Measurements from ENCODE around the gene MIOX.

DNA sequence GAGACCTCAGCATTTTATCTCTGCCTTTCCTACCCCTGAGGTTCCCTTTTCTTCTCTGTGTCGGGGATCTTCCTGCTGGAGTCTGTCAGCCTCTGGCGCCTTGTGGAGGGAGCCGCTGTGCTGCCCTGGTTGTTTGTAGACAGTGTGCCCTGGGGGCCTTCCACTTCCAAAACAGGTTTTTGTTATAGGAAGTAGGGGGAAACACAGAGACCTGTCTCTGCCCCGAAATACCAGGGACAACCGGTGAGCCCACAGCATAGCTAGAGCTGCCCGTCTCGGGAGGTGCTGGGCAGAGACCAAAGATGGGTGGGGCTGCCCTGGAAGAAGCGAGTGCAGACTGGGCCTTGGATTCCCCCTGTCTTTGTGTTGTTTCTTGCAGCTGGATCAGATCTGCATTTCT lies 29.4 kb downstream of the MIOX start:
- TF ChIP-seq HOXA5 (CRISPR knock-in tag; IDR thresholded peaks at IDR 0.05), result no peak
- TF ChIP-seq FOXJ3 (CRISPR knock-in tag; IDR thresholded peaks at IDR 0.05; ENCODE audit: borderline replicate concordance), result no peak
- TF ChIP-seq, protein P1, sequence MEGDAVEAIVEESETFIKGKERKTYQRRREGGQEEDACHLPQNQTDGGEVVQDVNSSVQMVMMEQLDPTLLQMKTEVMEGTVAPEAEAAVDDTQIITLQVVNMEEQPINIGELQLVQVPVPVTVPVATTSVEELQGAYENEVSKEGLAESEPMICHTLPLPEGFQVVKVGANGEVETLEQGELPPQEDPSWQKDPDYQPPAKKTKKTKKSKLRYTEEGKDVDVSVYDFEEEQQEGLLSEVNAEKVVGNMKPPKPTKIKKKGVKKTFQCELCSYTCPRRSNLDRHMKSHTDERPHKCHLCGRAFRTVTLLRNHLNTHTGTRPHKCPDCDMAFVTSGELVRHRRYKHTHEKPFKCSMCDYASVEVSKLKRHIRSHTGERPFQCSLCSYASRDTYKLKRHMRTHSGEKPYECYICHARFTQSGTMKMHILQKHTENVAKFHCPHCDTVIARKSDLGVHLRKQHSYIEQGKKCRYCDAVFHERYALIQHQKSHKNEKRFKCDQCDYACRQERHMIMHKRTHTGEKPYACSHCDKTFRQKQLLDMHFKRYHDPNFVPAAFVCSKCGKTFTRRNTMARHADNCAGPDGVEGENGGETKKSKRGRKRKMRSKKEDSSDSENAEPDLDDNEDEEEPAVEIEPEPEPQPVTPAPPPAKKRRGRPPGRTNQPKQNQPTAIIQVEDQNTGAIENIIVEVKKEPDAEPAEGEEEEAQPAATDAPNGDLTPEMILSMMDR (CRISPR knock-in tag; IDR thresholded peaks at IDR 0.05), result no peak
- no peak for TF ChIP-seq RFX3 (CRISPR knock-in tag; IDR thresholded peaks at IDR 0.05)
- no peak for TF ChIP-seq ZKSCAN5 (CRISPR knock-in tag; IDR thresholded peaks at IDR 0.05)
- TF ChIP-seq ZBTB21 (CRISPR knock-in tag; IDR thresholded peaks at IDR 0.05), result no peak
- no peak for TF ChIP-seq ZNF670 (CRISPR knock-in tag; IDR thresholded peaks at IDR 0.05; ENCODE audit: borderline replicate concordance)
- TF ChIP-seq, protein P2, sequence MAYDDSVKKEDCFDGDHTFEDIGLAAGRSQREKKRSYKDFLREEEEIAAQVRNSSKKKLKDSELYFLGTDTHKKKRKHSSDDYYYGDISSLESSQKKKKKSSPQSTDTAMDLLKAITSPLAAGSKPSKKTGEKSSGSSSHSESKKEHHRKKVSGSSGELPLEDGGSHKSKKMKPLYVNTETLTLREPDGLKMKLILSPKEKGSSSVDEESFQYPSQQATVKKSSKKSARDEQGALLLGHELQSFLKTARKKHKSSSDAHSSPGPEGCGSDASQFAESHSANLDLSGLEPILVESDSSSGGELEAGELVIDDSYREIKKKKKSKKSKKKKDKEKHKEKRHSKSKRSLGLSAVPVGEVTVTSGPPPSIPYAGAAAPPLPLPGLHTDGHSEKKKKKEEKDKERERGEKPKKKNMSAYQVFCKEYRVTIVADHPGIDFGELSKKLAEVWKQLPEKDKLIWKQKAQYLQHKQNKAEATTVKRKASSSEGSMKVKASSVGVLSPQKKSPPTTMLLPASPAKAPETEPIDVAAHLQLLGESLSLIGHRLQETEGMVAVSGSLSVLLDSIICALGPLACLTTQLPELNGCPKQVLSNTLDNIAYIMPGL (CRISPR knock-in tag; IDR thresholded peaks at IDR 0.05; ENCODE audit: borderline replicate concordance in 1 of 2, low read depth in 1 of 2), result no peak
- TF ChIP-seq, protein P3, sequence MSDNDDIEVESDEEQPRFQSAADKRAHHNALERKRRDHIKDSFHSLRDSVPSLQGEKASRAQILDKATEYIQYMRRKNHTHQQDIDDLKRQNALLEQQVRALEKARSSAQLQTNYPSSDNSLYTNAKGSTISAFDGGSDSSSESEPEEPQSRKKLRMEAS (IDR thresholded peaks at IDR 0.05), result no peak
- TF ChIP-seq, protein P4, sequence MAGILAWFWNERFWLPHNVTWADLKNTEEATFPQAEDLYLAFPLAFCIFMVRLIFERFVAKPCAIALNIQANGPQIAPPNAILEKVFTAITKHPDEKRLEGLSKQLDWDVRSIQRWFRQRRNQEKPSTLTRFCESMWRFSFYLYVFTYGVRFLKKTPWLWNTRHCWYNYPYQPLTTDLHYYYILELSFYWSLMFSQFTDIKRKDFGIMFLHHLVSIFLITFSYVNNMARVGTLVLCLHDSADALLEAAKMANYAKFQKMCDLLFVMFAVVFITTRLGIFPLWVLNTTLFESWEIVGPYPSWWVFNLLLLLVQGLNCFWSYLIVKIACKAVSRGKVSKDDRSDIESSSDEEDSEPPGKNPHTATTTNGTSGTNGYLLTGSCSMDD (CRISPR knock-in tag; IDR thresholded peaks at IDR 0.05), result no peak
- no peak for TF ChIP-seq ZNF530 (CRISPR knock-in tag; IDR thresholded peaks at IDR 0.05; ENCODE audit: low read depth)
- TF ChIP-seq, protein P5, sequence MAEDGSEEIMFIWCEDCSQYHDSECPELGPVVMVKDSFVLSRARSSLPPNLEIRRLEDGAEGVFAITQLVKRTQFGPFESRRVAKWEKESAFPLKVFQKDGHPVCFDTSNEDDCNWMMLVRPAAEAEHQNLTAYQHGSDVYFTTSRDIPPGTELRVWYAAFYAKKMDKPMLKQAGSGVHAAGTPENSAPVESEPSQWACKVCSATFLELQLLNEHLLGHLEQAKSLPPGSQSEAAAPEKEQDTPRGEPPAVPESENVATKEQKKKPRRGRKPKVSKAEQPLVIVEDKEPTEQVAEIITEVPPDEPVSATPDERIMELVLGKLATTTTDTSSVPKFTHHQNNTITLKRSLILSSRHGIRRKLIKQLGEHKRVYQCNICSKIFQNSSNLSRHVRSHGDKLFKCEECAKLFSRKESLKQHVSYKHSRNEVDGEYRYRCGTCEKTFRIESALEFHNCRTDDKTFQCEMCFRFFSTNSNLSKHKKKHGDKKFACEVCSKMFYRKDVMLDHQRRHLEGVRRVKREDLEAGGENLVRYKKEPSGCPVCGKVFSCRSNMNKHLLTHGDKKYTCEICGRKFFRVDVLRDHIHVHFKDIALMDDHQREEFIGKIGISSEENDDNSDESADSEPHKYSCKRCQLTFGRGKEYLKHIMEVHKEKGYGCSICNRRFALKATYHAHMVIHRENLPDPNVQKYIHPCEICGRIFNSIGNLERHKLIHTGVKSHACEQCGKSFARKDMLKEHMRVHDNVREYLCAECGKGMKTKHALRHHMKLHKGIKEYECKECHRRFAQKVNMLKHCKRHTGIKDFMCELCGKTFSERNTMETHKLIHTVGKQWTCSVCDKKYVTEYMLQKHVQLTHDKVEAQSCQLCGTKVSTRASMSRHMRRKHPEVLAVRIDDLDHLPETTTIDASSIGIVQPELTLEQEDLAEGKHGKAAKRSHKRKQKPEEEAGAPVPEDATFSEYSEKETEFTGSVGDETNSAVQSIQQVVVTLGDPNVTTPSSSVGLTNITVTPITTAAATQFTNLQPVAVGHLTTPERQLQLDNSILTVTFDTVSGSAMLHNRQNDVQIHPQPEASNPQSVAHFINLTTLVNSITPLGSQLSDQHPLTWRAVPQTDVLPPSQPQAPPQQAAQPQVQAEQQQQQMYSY (CRISPR knock-in tag; IDR thresholded peaks at IDR 0.05), result no peak
- no peak for TF ChIP-seq POLR2A (IDR thresholded peaks at IDR 0.05; ENCODE audit: insufficient read depth in 1 of 2, low read depth in 2 of 2, low read length in 2 of 2)
- TF ChIP-seq RFX5 (IDR thresholded peaks at IDR 0.05; ENCODE audit: low read depth, low read length), result no peak
